HG03066 (cell line): ENCODE measurements around the gene GTF2H4.
A peak's percentile ranks its signal among the peaks of the same experiment; 100 is the strongest.

Source experiments
- ATAC-seq: cut with Tn5 transposase; IDR thresholded peaks from one replicate; pipeline ENCODE4 v1.9.1; 2021; ENCODE audit warnings: low read depth; ENCODE audit not compliant: unreplicated experiment

The GTF2H4 gene

GRCh38 chr6:30948811-30949210 is 40.8 kb downstream of the GTF2H4 start:
- no peak for ATAC-seq

GRCh38 chr6:30951907-30952469 is 44.0 kb downstream of the GTF2H4 start:
- no peak for ATAC-seq

DNA sequence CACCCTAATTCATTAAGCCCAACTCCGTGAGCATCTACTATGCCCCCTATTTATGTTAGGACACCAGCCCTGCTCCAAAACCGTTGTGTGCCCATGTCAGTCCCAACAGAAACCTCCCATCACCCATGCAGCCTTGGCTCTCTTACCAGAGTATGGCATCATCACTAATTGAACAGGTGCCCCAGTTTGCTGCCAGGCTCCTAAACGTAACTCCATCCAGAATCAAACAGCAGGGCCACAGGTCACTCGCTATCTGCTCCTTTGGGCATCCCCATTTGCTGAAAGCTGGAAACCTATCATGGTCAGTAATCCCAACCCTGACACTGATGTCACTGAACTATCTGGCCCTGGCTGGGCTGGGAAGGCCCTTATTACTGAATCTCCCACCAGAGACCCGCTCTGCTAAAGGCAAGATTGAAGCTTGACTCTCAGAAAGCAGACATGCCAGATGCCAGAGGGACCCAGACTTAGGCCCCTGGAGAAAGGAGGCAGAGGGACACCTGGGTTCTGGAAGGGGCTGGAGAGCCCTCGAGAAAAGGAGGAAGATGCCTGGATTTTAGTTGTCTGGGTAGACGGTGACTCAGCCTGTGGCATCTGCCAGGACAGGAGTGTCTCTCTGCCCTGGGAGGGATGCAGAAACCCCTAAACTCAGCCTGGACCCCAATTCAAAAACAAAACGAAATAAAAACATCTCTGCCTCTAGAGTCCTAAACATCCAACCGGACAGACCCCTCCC is 46.8 kb downstream of the GTF2H4 start:
- ATAC-seq: no peak

DNA sequence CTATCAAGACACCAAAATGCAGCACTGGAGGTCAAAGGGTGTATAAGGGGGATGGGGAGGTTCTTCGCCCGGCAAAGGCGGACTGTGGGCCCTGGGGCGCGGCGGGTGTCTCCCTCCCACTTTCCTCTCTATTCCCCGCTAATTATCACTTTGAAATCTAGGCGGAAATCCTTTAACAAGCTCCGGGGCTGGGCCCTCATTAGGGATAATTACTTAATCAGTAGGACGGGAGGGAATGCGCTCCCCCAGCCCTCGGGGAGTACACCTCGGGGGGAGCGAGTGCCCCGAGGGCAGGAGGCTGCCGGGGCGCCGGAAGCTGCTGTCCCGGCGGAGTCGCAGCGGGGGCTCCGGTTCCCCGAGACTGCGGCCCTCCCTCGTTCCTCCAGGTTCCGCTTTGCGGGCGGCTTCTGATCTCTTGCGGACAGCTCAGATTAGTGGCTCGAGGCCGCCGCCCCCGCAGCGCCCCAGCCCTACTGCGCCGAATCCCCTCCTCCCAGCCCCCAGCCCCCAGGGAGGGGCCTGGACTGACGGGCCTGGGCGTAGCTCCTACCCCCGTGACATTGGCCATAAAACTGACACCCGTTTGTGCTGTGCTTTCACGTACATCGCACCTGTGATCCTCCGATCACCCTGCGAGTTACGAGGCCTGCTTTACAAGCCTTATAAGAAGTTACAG is 47.5 kb downstream of the GTF2H4 start:
- ATAC-seq: peak; percentile 56

- ATAC-seq: no peak
These were observed 49.7 kb downstream of the GTF2H4 start for GRCh38 chr6:30957716-30958115.

- no peak for ATAC-seq
These were observed 53.1 kb downstream of the GTF2H4 start for GRCh38 chr6:30960907-30961673.

- no peak for ATAC-seq
These were observed 54.7 kb downstream of the GTF2H4 start for GRCh38 chr6:30962716-30963115.

- ATAC-seq: no peak
These were observed 55.6 kb downstream of the GTF2H4 start for GRCh38 chr6:30963641-30964040.
